Measurements from ENCODE around the gene TMEM182.

DNA sequence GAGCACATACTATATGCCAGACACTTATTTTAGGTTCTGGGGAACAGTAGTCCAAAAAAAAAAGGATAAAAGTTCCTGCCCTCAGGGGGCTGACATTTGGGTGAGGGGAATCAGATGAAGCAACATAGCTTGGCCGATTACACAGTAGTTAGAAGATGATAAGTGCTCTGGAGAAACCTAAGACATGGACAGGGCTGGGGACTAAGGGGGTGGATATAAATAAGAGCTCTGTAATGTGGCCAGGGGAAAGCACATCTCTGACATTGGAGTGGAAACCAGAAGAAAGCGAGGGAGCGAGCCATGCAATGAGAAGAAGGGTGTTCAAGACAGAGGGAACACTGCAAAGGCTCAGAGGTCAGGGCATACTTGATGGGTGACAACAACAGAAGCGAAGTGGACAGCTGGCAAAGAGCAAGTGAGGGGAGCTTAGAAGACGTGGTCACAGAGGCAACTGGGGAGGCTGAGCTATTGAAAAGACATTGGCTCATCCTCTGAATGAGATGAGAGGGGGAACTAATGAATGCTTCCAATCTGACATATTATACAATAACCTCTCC is 11.4 kb downstream of the TMEM182 start:
- TF ChIP-seq, protein P1, sequence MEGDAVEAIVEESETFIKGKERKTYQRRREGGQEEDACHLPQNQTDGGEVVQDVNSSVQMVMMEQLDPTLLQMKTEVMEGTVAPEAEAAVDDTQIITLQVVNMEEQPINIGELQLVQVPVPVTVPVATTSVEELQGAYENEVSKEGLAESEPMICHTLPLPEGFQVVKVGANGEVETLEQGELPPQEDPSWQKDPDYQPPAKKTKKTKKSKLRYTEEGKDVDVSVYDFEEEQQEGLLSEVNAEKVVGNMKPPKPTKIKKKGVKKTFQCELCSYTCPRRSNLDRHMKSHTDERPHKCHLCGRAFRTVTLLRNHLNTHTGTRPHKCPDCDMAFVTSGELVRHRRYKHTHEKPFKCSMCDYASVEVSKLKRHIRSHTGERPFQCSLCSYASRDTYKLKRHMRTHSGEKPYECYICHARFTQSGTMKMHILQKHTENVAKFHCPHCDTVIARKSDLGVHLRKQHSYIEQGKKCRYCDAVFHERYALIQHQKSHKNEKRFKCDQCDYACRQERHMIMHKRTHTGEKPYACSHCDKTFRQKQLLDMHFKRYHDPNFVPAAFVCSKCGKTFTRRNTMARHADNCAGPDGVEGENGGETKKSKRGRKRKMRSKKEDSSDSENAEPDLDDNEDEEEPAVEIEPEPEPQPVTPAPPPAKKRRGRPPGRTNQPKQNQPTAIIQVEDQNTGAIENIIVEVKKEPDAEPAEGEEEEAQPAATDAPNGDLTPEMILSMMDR (IDR thresholded peaks at IDR 0.05), result no peak
- no peak for TF ChIP-seq POLR2A (IDR thresholded peaks at IDR 0.05)

Data from uterus (tissue), 2 donors.